A549 (cell line): ENCODE data around the gene FRMD3. TPM values are rescaled to one million over a fixed set of nuclear protein-coding genes. Genes with fewer than 3 reads are reported as not detected.

Source experiments
- ATAC-seq, 2 experiments: fragments of 200-7000 bp in 1 of 2; fragments of >200 bp in 1 of 2; cut with Nextera tagmentation in 1 of 2; cut with Tn5 transposase in 1 of 2; 3 replicates each; pipeline versions ENCODE4 v1.8.0 to v1.9.1; 2018 to 2020; ENCODE audit warnings: mild to moderate bottlenecking in 1 of 2, moderate library complexity in 1 of 2
- CTCF ChIA-PET: fragments of 300-600 bp; sonication (Branson Sonifier 250); formaldehyde crosslinking; extraction: SDS; loops from one replicate; lab custom pipeline; 2021; ENCODE audit warnings: antibody characterized with exemption, inconsistent platforms; lab: Yijun Ruan, JAX
- POLR2A ChIA-PET: fragments of 350-600 bp; formaldehyde crosslinking; extraction: SDS; loops from one replicate; lab custom pipeline; 2021; ENCODE audit warnings: antibody characterized with exemption, inconsistent platforms; lab: Yijun Ruan, JAX
- DNase-seq, 2 experiments: peaks; one replicate each; pipeline versions ENCODE4 v3.0.0 to v3.0.0-alpha.2; 2011 to 2016; ENCODE audit warnings: low read depth in 1 of 2, low spot score in 1 of 2
- FAIRE-seq: peaks from 2 replicates; lab custom pipeline; 2011; peaks lifted over from hg19 to GRCh38; lab: Jason Lieb, UNC
- H3K27ac ChIP-seq, 2 experiments: fragments of >200 bp; sonication (Bioruptor Twin); formaldehyde crosslinking; 3 replicates each; pipeline ENCODE4 v1.5.1; 2016 to 2017
- H3K4me1 ChIP-seq: fragments of >200 bp; sonication (Bioruptor Twin); formaldehyde crosslinking; 3 replicates; pipeline ENCODE4 v1.6.1; 2016
- H3K4me2 ChIP-seq: fragments of >200 bp; sonication (Bioruptor Twin); formaldehyde crosslinking; 3 replicates; pipeline ENCODE4 v1.6.1; 2016
- H3K4me3 ChIP-seq: fragments of >200 bp; sonication (Bioruptor Twin); formaldehyde crosslinking; 3 replicates; pipeline ENCODE4 v1.5.1; 2016
- H3K9me3 ChIP-seq: fragments of >200 bp; sonication (Bioruptor Twin); formaldehyde crosslinking; 3 replicates; pipeline ENCODE4 v1.6.1; 2016
- CBX2 ChIP-seq: fragments of 200-600 bp; sonication (generic); IDR thresholded peaks from 2 replicates; pipeline ENCODE4 v1.6.1; 2016; ENCODE audit warnings: low read depth, mild to moderate bottlenecking, borderline replicate concordance
- CBX8 ChIP-seq: fragments of 200-600 bp; sonication (generic); IDR thresholded peaks from 2 replicates; pipeline ENCODE4 v1.6.1; 2016
- EHMT2 ChIP-seq: fragments of 200-600 bp; sonication (generic); IDR thresholded peaks from 2 replicates; pipeline ENCODE4 v1.6.1; 2016; ENCODE audit warnings: antibody characterized with exemption, low read depth, mild to moderate bottlenecking, moderate library complexity
- EP300 ChIP-seq, 2 experiments: fragments of >200 bp; sonication (Bioruptor Twin); formaldehyde crosslinking; IDR thresholded peaks; 2 replicates in 1 of 2; 3 replicates in 1 of 2; pipeline ENCODE4 v1.6.1; 2016 to 2017
- FOSB ChIP-seq: fragments of 250-450 bp; sonication (Bioruptor Pico); IDR thresholded peaks from 2 replicates; pipeline ENCODE4 v1.5.0; 2020; ENCODE audit warnings: mild to moderate bottlenecking, moderate library complexity
- FOSL2 ChIP-seq, 2 experiments: fragments of 450-650 bp in 1 of 2; fragments of >200 bp in 1 of 2; sonication (Bioruptor Twin) in 1 of 2; formaldehyde crosslinking; IDR thresholded peaks; 2 replicates each; pipeline versions ENCODE4 v1.5.0 to v1.6.1; 2016 to 2020; ENCODE audit warnings: mild to moderate bottlenecking in 1 of 2, moderate library complexity in 1 of 2
- GATA3 ChIP-seq: IDR thresholded peaks from 2 replicates; pipeline ENCODE4 v1.6.1; 2012; ENCODE audit warnings: borderline replicate concordance
- HOXB5 ChIP-seq: fragments of 250-450 bp; sonication (Bioruptor Pico); IDR thresholded peaks from 2 replicates; pipeline ENCODE4 v1.5.0; 2020; ENCODE audit warnings: mild to moderate bottlenecking, moderate library complexity
- JUNB ChIP-seq: fragments of >200 bp; sonication (Bioruptor Twin); formaldehyde crosslinking; IDR thresholded peaks from 2 replicates; pipeline ENCODE4 v1.6.1; 2016
- MYC ChIP-seq: IDR thresholded peaks from 2 replicates; pipeline ENCODE4 v1.6.1; 2012; ENCODE audit warnings: mild to moderate bottlenecking, inconsistent platforms, low read length, improper control_type of control experiment, borderline replicate concordance
- NR3C1 ChIP-seq: fragments of >200 bp; sonication (Bioruptor Twin); formaldehyde crosslinking; IDR thresholded peaks from 3 replicates; pipeline ENCODE4 v1.6.1; 2017
- POLR2A ChIP-seq: IDR thresholded peaks from 2 replicates; pipeline ENCODE4 v1.6.1; 2012; ENCODE audit warnings: mild to moderate bottlenecking, low read length
- RAD21 ChIP-seq, 2 experiments: fragments of >200 bp in 1 of 2; sonication (Bioruptor Twin) in 1 of 2; formaldehyde crosslinking in 1 of 2; IDR thresholded peaks in 1 of 2; conservative IDR thresholded peaks in 1 of 2; 2 replicates in 1 of 2; 3 replicates in 1 of 2; pipeline ENCODE4 v1.6.1; 2012 to 2018; ENCODE audit warnings: inconsistent platforms in 1 of 2
- RARB ChIP-seq: fragments of 250-450 bp; sonication (Bioruptor Pico); IDR thresholded peaks from 2 replicates; pipeline ENCODE4 v1.8.0; 2021; ENCODE audit warnings: mild to moderate bottlenecking, moderate library complexity
- SMC3 ChIP-seq: fragments of >200 bp; sonication (Bioruptor Twin); formaldehyde crosslinking; IDR thresholded peaks from 3 replicates; pipeline ENCODE4 v1.6.1; 2018; ENCODE audit warnings: inconsistent platforms
- TP53 ChIP-seq: fragments of 250-450 bp; sonication (Bioruptor Pico); IDR thresholded peaks from 2 replicates; pipeline ENCODE4 v1.5.0; 2021; ENCODE audit warnings: mild to moderate bottlenecking, moderate library complexity
- ZSCAN20 ChIP-seq: fragments of 250-450 bp; sonication (Bioruptor Pico); IDR thresholded peaks from 2 replicates; pipeline ENCODE4 v1.8.0; 2022; ENCODE audit warnings: mild to moderate bottlenecking, moderate library complexity
- WGBS: methylation state at CpG from one replicate; pipeline ENCODE4 v1.1.6; 2017; ENCODE audit errors: missing lambda C conversion rate; 5-methylcytosine and 5-hydroxymethylcytosine counted together
- polyA plus RNA-seq, 4 experiments: library from polyadenylated mRNA; depleted of rRNA in 3 of 4; stranded (reverse); fragments of >200 nt; fragmentation: RNase III in 1 of 4; extraction: RNeasy Plus Mini Kit Qiagen cat#74134 plus additional on column Dnase treatment in 1 of 4; gene quantifications; 2 replicates in 3 of 4; 3 replicates in 1 of 4; pipeline ENCODE4 v1.2.3, GENCODE V29; 2011 to 2017
- TF ChIP-seq, protein P1 (sequence below): fragments of 450-650 bp; IDR thresholded peaks from 2 replicates; pipeline ENCODE4 v1.6.1; 2014; ENCODE audit warnings: antibody characterized with exemption
- TF ChIP-seq, protein P2 (sequence below): fragments of 200-600 bp; sonication (generic); IDR thresholded peaks from 2 replicates; pipeline ENCODE4 v1.6.1; 2016; ENCODE audit warnings: antibody characterized with exemption, mild to moderate bottlenecking, moderate library complexity
- TF ChIP-seq, protein P3 (sequence below): fragments of 150-350 bp; IDR thresholded peaks from 2 replicates; pipeline ENCODE4 v1.6.1; 2014; ENCODE audit warnings: low read depth, mild to moderate bottlenecking, low read length
- TF ChIP-seq, protein P4 (sequence below): IDR thresholded peaks from 2 replicates; pipeline ENCODE4 v1.6.1; 2012

FRMD3 gene
- polyA plus RNA-seq, 2 of the 4 experiments (the other 2 are of a cell fraction) = 1.7 to 3.3 TPM

DNA sequence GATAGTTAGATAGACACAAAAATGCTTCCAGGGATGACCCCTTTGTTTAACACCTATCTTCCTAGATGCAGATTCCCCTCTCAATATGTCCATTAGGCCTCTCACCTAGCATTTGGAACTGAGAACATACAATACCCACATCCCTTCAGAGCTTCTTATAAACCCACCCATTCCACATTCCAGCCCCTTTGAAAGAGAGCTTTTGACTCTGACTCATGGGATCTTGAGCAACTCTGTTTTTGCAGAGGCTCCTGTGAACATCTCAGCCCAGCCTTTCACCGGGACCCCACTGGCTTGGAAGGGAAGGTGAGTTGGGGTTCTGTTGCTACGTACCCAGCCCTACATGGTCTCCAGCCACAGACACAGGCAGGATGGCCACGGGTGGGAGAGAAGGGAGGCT is 195.5 kb downstream of the FRMD3 start:
- Histone ChIP-seq H3K4me2 (no peak overlapping the region), H3K4me3 (no peak overlapping the region), H3K4me1 (no peaks in the 10 kb centered on the region), H3K9me3 (no peaks in the 10 kb centered on the region), H3K27ac (no peak overlapping the region)
- no peak for DNase-seq
- 48% methylated on average over 3 of the region's 3 CpGs for WGBS
- POLR2A ChIA-PET = interaction anchor here (0.7 kb wide), 1 partner anchor 353 kb away, joined by 3 read pairs; no protein-coding TSS in a partner anchor
- CTCF ChIA-PET = interaction anchor here (1.6 kb wide), 1 partner anchor 8 kb away, joined by 9 read pairs; no protein-coding TSS in a partner anchor
- FAIRE-seq = no peak
- ATAC-seq = no peak
- TF ChIP-seq NR3C1 (no peak), FOSL2 (IDR thresholded peaks at IDR 0.05) (no peak), FOSL2 (CRISPR knock-in tag; IDR thresholded peaks at IDR 0.05) (no peak), RAD21 (conservative IDR thresholded peaks at IDR 0.05 in 1 of 2, IDR thresholded peaks at IDR 0.05 in 1 of 2) (no peak), FOSB (CRISPR knock-in tag) (no peak), HOXB5 (CRISPR knock-in tag) (no peak), JUNB (no peak), GATA3 (no peak), TP53 (no peak), POLR2A (no peak), EHMT2 (no peak), RARB (CRISPR knock-in tag) (no peak), CBX2 (no peak), ZSCAN20 (no peak), EP300 (IDR thresholded peaks at IDR 0.05) (no peak), MYC (no peak), SMC3 (no peak)
- TF ChIP-seq, protein P1, sequence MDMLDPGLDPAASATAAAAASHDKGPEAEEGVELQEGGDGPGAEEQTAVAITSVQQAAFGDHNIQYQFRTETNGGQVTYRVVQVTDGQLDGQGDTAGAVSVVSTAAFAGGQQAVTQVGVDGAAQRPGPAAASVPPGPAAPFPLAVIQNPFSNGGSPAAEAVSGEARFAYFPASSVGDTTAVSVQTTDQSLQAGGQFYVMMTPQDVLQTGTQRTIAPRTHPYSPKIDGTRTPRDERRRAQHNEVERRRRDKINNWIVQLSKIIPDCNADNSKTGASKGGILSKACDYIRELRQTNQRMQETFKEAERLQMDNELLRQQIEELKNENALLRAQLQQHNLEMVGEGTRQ = no peak
- TF ChIP-seq, protein P2, sequence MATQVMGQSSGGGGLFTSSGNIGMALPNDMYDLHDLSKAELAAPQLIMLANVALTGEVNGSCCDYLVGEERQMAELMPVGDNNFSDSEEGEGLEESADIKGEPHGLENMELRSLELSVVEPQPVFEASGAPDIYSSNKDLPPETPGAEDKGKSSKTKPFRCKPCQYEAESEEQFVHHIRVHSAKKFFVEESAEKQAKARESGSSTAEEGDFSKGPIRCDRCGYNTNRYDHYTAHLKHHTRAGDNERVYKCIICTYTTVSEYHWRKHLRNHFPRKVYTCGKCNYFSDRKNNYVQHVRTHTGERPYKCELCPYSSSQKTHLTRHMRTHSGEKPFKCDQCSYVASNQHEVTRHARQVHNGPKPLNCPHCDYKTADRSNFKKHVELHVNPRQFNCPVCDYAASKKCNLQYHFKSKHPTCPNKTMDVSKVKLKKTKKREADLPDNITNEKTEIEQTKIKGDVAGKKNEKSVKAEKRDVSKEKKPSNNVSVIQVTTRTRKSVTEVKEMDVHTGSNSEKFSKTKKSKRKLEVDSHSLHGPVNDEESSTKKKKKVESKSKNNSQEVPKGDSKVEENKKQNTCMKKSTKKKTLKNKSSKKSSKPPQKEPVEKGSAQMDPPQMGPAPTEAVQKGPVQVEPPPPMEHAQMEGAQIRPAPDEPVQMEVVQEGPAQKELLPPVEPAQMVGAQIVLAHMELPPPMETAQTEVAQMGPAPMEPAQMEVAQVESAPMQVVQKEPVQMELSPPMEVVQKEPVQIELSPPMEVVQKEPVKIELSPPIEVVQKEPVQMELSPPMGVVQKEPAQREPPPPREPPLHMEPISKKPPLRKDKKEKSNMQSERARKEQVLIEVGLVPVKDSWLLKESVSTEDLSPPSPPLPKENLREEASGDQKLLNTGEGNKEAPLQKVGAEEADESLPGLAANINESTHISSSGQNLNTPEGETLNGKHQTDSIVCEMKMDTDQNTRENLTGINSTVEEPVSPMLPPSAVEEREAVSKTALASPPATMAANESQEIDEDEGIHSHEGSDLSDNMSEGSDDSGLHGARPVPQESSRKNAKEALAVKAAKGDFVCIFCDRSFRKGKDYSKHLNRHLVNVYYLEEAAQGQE = no peak
- TF ChIP-seq, protein P3, sequence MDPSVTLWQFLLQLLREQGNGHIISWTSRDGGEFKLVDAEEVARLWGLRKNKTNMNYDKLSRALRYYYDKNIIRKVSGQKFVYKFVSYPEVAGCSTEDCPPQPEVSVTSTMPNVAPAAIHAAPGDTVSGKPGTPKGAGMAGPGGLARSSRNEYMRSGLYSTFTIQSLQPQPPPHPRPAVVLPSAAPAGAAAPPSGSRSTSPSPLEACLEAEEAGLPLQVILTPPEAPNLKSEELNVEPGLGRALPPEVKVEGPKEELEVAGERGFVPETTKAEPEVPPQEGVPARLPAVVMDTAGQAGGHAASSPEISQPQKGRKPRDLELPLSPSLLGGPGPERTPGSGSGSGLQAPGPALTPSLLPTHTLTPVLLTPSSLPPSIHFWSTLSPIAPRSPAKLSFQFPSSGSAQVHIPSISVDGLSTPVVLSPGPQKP = no peak
- TF ChIP-seq, protein P4, sequence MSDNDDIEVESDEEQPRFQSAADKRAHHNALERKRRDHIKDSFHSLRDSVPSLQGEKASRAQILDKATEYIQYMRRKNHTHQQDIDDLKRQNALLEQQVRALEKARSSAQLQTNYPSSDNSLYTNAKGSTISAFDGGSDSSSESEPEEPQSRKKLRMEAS = no peak

DNA sequence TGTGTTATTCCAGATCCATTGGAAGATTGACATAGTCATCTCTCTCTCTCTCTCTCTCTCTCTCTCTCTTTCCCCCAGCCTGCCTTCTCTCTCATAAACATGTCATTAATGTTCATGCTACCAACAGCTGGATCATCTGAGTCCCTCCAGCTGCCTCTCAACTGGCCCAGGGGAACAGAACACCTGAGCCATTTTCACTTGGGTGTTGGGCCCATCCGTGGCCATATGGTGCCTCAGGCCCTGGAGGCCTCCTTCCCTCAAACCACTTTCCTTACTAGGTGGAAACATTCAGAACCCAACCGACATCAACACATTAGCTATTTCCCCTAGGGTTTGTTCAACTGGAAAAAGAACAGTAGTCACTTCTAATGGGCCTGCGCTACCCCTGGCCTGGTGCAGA is 196.2 kb downstream of the FRMD3 start:
- Histone ChIP-seq H3K4me2 (no peak overlapping the region), H3K27ac (no peak overlapping the region), H3K4me1 (no peaks in the 10 kb centered on the region), H3K9me3 (no peaks in the 10 kb centered on the region), H3K4me3 (no peak overlapping the region)
- FAIRE-seq (no peak), DNase-seq (no peak), ATAC-seq (no peak)
- TF ChIP-seq CBX8 = no peak
- ChIA-PET POLR2A (interaction anchor here (0.7 kb wide), 1 partner anchor 352 kb away, joined by 3 read pairs; no protein-coding TSS in a partner anchor), CTCF (interaction anchor here (1.0 to 1.6 kb wide), 2 partner anchors 7 to 14 kb away, joined by 3 to 9 read pairs; no protein-coding TSS in a partner anchor)
- 67% methylated on average over 3 of the region's 3 CpGs for WGBS
